HG02973 (cell line): ENCODE measurements around the gene CRYBG1.
"Not testable (repeated sequence)": the region's sequence is repeated elsewhere in the genome, so short reads cannot be mapped to it uniquely, and the experiment has no call there.

ENCODE experiments used
- ATAC-seq: cut with Tn5 transposase; IDR thresholded peaks from one replicate; pipeline ENCODE4 v1.9.1; 2021; ENCODE audit warnings: moderate library complexity; ENCODE audit not compliant: unreplicated experiment

The CRYBG1 gene

GRCh38 chr6:106496823-106497222 lies 136.3 kb downstream of the CRYBG1 start:
- no peak for ATAC-seq

- no peak for ATAC-seq
Observed at GRCh38 chr6:106501960-106502371, 141.4 kb downstream of the CRYBG1 start.

GRCh38 chr6:106502559-106502958 lies 142.0 kb downstream of the CRYBG1 start:
- ATAC-seq, result no peak

- ATAC-seq, result no peak
Observed at GRCh38 chr6:106508277-106508676, 147.8 kb downstream of the CRYBG1 start.

GRCh38 chr6:106508834-106509233 lies 148.3 kb downstream of the CRYBG1 start:
- ATAC-seq, result no peak

- ATAC-seq, result no peak
Observed at GRCh38 chr6:106509420-106510089, 149.0 kb downstream of the CRYBG1 start.

GRCh38 chr6:106510090-106510970 lies 149.8 kb downstream of the CRYBG1 start:
- ATAC-seq, result no peak

- no peak for ATAC-seq
Observed at GRCh38 chr6:106511288-106512047, 151.0 kb downstream of the CRYBG1 start.

- ATAC-seq, result peak; percentile 50
Observed at GRCh38 chr6:106512048-106512967, 151.8 kb downstream of the CRYBG1 start.

GRCh38 chr6:106512968-106513574 lies 152.6 kb downstream of the CRYBG1 start:
- no peak for ATAC-seq

GRCh38 chr6:106513808-106514582 lies 153.5 kb downstream of the CRYBG1 start:
- ATAC-seq, result no peak

- ATAC-seq, result no peak
Observed at GRCh38 chr6:106514583-106514885, 154.0 kb downstream of the CRYBG1 start.

GRCh38 chr6:106515582-106515981 lies 155.1 kb downstream of the CRYBG1 start:
- ATAC-seq, result not testable (repeated sequence)

- ATAC-seq, result no peak
Observed at GRCh38 chr6:106516616-106517015, 156.1 kb downstream of the CRYBG1 start.

- no peak for ATAC-seq
Observed at GRCh38 chr6:106517706-106518105, 157.2 kb downstream of the CRYBG1 start.

- ATAC-seq, result no peak
Observed at GRCh38 chr6:106518748-106519147, 158.2 kb downstream of the CRYBG1 start.

- ATAC-seq, result peak; percentile 49
Observed at GRCh38 chr6:106519460-106520394, 159.2 kb downstream of the CRYBG1 start.

GRCh38 chr6:106520711-106521401 lies 160.3 kb downstream of the CRYBG1 start:
- ATAC-seq, result peak; percentile 56
